ENCODE data around the gene PTPRD.

PTPRD gene

DNA sequence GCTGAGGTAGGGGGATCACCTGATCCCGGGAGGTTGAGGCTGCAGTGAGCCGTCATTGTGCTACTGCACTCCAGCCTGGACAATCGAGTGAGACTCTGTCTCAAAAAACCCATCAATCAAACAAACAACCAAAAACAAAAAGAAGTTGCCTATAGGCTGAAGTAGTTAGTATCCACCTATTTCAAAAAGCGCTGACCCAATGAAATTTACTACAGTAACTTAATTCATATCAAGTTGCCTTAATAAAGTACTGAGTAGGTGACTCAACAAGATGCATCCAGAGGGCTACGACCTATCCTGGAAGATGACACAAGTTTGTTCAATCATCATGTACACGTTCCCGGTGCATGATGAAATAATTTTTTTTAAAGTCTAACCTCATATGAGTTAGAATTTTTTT is 2164.6 kb downstream of the PTPRD start:
- no peak for DNase-seq

DNA sequence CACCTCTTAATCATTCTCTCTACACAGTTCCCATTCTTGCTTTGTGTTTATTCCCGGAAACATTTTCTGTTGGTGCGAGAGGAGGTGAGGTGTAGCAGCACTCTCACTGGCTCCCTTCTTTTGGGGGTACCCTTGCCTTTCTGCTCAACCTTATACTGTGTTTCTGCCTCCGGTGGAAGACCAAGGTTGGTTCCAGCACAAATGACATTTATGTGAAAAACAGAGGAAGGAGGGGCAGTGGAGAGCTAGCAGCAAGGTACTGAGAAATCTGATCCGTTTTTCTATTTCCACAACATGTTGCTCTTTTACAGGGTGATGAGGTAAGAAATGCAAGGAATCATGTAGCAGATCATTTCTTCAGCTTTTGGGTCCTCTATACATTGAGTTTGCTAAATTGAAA is 2165.2 kb downstream of the PTPRD start:
- DNase-seq: no peak

DNA sequence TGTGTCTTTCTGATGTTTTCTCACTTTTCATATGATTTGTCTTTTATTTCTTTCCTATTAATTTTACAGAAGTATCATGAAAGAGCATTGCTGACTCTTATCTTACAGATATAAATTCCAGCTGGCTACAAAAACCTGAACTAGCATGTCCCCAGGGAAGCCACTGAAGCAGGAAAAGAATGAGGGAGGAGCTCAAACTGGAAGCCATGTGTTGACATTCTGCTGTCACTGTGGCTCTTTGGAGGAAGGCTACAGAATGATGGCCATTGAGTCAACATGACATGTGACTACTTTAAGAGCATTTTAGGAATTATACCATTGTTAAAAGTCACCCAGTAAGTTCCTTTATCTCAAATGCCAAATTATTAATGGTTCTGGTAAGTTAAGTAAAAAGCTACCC is 2174.9 kb downstream of the PTPRD start:
- DNase-seq: no peak

DNA sequence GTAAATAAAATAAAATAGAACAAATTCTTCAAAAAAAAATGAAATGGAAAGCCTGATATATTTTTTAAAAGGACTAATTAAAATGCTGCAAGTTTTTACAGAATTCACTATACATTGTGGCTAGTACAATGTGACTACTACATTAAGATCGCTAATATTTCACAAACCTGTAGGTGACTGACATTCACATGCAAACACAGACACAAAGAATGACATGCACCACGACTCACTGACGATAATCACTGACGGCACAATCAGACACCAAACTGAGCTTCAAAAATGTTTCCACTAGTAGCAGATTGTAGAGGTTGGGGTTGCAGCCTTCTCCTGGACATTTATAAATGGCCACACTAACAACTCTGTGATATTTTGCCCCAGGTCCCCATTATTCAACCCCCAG is 2175.5 kb downstream of the PTPRD start:
- DNase-seq: no peak

DNA sequence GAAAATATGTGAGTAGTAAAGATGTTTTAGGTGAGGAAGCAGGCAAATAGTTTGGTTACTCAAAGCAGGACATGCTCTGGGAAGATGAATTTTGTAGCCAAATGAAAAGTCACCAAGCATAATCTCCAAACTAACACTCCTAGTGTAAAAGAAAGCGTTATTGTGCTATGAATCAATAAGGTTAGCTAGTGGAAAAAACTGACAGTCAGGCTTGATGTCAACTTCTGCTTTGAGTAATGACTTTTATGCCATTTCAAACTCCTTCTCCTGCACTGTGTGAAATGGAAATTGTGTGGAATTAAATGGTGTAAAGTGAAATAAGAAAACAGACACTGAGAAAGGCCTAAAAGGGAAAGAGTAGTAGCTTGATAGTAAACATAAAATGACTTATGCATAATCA is 2176.0 kb downstream of the PTPRD start:
- DNase-seq: no peak

DNA sequence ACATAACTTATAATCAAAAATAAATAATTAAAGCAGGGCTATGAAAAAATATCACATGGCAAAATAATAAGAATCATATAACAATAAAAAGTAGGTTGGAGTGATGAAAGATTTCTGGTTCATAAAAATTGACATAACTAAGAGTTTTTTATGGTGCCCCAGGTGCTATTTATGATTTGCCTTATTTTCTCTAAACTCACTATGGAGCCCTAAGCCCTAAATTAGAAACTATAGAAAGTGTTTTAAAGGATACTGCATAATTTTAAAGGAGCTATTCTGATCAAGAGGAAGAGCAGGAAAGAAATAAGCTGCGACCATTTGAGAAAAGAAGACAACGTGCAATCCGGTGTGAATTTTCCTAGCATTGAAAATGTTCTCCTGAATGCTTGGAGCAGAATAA is 2178.2 kb downstream of the PTPRD start:
- no peak for DNase-seq

DNA sequence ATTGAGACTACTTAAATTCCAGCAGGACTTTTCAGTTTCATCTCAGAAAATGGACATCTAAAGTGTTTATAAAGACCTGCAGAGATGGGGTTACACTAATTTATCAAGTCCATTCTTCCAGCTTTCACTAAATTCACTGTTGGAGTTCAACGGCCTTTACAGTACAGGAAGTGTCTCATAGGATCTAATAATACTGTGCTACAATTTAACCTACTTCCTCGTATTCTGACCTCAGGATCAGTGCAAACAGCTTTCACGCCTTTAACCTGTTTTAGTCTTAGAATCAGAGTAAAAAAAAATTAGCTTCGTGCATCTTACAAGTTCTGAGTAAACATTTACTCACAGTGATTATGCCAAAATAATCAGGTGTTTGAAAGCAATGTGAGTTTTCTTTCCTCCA is 2180.6 kb downstream of the PTPRD start:
- DNase-seq: no peak

DNA sequence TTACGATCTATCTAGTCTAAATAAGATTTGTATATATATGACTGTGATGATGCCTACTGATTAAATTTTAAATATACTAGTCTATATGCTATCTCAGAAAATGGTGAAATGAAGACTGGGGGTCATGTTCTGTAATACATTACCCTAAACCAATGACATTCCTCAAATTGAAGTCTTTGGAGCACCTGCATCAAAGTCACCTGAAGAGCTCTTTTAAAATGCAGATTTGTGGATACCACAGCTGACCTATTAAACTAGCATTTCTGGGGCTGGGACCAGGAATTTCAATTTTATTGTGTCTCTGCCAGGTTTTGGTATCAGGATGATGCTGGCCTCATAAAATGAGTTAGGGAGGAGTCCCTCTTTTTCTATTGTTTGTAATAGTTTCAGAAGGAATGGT is 2181.3 kb downstream of the PTPRD start:
- DNase-seq: no peak

DNA sequence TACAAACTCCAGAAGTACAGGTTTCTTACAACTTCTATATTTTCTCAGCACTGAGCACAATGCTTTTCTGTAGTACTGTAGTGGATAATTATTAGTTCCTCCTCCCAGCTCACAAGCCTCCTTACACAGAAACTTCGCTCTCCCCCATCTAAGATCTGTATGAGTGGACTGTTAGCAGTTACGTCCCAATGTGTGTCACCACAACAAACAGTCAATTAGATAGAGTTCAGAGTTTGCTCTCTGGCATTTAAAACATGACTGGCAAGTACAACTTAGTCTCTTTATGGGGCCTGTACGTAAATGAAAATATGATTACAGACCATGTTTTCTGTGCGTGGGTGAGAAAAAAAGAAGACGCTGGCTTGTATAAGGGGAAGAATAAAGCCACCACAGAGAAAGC is 2181.9 kb downstream of the PTPRD start:
- no peak for DNase-seq

DNA sequence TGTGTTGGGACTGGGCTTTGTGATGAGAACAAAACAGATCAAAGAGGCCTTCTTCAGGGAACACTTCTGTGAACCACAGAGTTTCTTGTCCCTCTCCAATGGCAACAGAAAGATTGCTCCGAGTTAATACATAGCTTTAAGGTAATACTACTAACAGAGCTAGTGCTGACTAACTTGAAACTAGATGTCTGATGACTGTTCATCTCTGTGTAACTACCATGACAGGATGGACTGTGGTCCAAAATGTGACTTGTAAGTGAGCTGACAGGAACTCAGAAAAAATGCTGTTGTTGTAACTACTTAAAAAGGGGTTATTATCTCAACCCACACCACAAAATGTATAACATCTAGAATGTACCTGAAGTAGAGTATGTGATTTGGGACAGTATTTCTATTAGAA is 2183.0 kb downstream of the PTPRD start:
- DNase-seq: no peak

DNA sequence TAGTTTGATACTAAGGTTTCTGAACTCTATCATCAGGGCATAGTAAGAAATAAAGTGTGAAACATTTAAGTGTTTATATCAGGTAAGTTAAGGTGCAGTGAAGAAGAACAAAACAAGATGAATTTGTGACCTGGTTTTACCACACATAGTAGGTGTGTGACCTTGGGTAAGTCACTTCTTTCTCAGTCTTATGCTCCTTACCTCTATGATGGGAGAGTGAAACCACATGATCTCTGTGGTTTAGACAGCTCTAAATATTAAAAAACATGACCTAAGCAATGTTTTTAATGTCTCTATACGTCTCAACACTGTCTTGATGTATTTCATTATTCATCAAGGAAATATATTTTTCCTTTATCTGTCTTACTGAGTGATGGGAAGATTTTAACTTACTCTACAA is 2183.6 kb downstream of the PTPRD start:
- DNase-seq: no peak

DNA sequence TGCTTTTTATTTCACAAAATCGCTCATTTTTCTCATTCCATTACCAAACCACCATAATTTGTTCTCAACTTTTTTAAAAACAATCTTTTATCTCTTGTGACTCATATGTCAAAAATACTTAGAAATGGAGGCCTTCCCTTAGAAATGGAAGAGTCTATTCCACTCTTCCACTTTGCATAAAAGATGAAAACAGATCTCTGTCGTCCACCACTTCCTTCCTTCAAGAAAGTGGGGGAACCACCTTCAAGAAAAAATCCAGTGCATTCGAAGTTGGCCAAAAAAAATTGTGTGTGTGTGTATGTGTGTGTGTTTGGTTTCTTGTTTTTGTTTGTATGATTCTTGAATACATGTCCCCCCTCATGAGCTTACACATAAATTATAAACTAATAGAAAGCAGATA is 2184.4 kb downstream of the PTPRD start:
- DNase-seq: no peak

DNA sequence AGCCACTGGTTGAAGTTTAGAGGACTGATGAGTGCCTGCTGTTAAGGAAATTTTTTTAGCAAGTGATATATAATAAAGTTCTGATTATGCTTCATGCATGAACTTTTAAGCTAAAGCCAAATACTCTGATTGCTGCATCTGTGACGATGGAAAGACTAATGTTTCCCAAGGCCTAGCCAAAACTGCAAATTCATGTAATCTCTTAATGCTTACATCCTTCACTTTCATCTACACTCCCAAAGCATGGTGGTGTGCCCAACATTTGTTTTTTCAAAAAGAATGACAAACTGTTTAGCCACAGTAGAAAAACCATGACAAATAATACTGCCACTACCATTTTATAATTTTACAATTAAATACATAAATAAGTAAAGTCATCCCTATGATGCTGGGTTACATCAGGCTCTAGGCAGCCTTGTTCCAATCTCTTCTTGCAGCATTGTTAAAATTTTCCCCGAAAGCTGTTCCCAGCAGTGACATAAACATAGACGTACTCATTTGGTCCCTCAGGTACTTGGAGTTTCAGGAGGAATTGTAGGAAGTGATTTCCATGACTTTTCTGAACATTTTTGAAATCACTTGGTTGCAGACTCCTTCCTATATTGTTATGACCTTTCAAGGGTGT is 2187.9 kb downstream of the PTPRD start:
- no peak for DNase-seq

DNA sequence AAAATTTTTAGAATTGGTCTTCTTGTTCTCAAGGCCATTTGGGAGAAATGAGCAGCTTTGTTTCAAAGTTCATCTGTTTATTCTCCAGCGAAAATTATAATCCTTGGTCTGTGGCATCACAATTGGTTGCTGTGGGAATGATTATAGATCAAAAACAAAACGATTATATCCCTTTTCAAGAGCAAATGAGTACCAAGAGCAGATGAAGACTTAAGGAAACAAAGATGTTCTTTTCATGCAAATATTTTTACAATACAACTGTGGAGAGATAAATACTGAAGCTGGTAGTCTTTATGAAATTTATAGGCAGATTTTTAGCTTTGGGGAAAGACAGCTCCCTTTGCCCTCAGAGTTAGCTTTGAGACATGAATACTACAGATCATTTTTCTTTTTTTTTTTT is 2192.4 kb downstream of the PTPRD start:
- no peak for DNase-seq

DNA sequence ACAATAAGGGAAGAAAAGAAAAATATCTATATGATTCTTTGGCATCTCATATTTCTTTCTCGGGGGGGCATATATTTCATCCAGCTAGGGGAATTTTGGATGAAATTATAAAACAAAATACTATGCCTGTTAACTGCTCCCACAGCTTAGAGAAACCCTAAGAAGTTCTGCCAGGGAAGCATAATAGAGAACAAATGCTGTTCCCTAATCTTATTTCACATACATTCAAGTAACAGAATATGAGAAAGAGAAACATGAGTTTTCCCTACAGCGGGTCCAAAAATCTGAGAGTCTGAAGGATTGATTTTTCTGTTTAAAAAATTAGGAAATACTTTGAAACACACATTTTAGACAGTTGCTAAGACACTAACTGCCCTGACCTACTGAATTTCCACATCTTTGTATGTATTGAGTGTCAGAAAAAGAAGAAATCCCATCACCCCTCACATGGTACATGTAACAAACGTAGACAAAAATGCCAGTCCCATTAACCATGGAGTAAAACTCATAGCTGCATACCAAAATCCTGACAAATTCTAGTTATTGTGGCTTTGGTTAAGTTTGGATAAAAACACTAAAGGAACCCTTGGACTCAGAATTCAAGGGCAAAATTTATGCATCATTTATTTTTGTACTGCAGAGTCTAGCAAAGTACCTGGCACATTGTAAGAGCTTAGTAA is 2193.1 kb downstream of the PTPRD start:
- no peak for DNase-seq

DNA sequence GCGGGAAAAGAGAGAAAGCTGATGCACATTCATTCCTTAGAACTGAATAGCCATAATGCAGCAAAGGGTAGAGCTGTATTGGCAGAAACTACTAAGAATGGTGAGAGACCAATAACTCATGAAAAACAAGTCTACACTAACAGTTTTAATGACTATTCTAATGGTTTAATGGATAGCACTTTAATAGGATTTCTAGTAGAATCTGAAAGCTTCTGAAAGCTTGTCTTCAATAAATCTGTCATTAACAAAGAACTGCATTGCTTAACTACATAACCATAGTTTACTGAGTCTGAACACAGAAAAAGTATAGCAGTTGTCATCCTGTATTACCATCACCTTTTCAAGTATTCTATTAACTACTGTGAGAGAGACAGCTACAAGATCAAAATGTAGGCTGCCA is 2195.5 kb downstream of the PTPRD start:
- no peak for DNase-seq

DNA sequence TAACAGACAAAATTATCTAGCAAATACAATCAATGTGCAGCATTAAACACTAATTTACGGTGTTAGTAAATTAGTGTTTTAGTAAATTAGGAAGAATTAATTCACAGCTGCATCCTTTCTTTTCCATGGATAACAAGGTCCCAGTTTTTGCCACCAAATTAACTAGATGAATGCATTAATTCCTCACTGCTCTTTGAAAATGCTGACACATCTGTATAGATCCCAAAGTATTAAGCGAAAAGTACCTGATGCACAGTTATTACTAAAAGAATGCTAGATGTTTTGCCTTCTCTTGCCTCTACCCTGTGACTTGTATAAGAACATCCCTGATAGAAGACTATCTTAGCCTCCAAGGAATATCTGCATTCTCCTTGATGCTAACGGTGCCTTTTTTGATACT is 2200.5 kb downstream of the PTPRD start:
- DNase-seq: no peak

DNA sequence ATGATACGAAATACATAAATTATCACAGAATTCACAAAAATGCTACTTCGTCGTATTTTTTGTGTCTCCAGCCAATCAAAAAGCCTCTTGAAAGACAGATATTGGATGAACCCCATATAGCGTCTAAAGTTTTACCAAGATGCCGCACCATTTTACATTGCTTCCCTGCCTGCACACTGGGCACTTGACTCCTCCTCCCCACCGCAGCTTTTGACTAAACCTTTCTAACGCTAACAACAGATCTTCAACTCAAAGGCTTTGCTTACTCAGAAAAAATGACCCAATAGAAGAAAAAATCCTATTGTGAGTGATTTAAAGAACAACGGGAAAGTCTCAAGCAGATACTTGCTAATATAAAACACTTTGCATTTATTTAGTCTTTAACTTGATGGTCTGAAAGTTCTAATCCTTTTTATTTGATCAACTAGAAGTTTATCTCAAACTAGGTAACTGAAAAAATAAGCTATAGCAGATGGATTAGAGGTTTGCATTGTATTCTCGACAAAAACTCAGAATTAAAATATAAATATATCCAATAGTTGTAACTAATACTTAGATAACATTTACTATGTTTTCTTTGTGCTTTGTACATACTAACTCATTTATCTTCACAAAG is 2204.1 kb downstream of the PTPRD start:
- no peak for DNase-seq

DNA sequence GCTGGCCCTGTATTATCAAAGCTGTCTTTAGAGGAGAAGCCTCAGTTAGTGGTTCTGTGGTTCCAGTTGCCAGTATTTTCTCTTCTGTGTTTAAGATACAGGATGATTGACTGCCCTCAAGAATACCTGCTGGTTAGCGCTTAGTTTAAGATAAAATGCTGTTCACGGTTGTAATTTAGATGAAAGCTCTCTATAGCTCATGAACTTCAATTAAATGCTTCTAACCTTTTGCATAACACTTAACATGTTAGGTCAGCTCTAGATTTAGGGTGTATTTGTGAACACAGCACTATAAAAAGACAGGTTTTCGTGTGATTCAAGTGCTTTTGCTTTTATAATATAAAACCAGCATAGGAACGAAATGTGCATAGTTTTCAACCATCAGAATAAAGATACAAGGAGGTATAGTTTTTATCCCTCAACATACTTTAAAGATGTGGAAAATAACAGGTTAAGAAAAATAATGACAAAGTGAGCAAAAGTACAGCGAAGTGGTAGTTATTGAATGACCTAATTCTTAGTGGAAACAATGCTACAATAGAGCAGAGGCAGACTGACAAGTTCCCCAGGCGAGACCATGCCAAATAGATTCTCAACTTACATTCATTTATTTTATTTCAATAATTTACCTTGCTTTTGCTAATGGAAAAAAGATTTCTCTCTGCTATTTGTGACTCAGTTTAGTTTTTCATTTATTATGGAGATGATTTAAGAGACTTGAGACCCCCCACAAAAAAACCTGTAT is 2210.7 kb downstream of the PTPRD start:
- no peak for DNase-seq

DNA sequence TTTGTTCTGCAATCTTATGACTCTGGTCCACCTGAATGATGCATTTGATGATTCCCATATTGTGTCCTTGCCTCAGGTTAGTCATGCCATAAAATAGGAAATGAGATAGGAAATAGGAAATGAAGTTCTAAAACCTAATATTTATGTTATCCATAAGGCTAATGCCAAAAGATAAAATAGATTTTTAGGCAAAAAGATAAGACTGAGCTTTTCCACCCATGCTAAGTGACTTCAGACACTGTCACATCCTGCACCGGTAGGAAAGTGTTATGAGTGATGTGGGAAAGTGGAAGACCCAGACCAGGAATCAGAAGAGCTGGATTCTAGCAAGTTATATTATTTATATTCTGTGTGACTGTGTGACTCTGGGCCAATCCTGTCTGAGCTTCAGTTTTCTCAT is 2212.4 kb downstream of the PTPRD start:
- DNase-seq: no peak

DNA sequence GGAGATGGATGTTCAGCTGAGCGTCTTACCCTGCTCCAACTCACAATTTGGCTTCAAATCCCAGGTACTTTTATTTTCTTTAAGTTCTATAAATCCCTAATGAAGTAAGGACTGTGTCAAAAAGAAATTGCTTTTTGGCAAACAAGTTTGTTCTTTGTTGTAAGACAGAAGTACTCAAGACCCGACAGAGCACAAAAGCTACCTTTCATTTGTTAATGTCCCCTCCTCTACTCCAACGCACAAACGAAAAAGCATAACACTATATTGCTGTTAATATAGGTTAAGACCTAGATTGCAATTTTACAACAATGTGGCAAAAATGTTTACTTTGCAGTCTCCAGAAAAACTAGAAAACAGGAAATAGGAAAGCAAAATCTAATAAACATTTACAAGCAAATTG is 2217.8 kb downstream of the PTPRD start:
- no peak for DNase-seq

DNA sequence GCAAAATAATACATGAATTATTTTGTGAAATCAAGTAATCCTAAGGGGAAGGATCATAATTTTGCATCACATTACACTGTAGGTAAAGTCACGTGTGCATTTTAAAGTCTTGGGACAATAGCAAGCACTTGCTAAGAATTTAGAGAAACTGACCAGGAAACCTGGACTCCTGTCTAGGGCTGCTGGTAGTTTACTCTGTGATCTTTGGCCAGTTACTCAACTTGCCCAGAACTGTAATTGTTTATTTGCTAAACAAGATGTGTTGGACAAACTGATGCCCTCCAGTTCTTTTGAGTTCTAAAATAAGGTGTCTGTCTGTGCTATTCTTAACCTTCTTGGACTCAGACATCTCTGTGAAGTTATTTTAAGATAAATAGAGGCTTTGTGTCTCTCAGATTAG is 2218.5 kb downstream of the PTPRD start:
- DNase-seq: no peak

DNA sequence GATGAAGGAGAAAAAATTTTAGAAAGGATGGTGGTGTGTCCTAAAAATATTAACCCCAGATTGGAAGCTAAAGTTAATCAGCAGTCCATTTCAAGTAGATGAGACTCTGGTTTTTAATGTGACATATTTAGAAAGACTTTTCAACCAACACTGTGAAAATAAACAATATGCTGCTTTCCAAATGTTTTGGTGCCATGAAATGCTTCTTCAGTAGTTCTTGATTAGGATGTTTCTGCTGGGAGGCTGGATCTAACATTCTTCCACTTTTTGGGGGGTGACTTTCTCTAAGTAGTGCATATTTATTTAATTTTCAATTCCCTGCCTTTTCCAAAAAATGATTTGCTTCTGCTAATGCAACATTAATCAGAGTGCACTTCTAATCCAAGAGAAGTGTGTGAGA is 2219.9 kb downstream of the PTPRD start:
- no peak for DNase-seq

DNA sequence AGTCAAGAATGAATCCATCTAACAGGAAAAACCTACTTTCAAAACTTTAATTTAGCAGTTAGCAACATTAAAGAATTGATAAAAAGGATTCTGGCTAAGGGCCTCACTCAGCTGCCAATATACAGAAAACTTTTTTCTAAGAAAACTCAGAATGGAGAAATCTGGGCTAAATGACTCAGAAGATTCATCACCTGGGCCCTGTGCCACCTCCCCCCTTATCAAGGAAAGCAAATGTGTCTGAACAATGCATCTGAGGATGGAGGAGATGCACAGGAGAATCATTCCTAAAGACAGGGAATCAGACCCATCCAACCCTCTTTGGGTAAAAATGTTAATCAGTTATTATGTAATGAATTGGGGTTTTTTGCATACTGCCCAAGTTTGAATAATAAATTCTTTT is 2221.2 kb downstream of the PTPRD start:
- no peak for DNase-seq

Data from cortex of kidney (tissue), 1 donor.